Measurements from ENCODE around the gene MED13L. TPM values are rescaled to one million over a fixed set of nuclear protein-coding genes. Genes with fewer than 3 reads are reported as not detected.
A peak's percentile ranks its signal among the peaks of the same experiment; 100 is the strongest.

Gene MED13L
- total RNA-seq, 1 experiment from 2014 or later, result 69.5 TPM

- Histone ChIP-seq H3K4me1 (replicated peaks) (peaks cover 9% of the 10 kb centered on the region), H3K9me3 (replicated peaks) (no peaks in the 10 kb centered on the region), H3K27ac (no peak overlapping the region), H3K36me3 (no peaks in the 10 kb centered on the region), H3K27me3 (replicated peaks) (no peaks in the 10 kb centered on the region), H3K4me3 (no peak overlapping the region)
- no peak for DNase-seq (ENCODE audit: low read depth in 1 of 2, low spot score in 2 of 2)
Measured at GRCh38 chr12:116058574-116058973, 218.9 kb downstream of the MED13L start.

GRCh38 chr12:116057356-116057755, 220.1 kb downstream of the MED13L start:
- no peak overlapping the region for H3K4me3 ChIP-seq
- H3K36me3 ChIP-seq, result no peaks in the 10 kb centered on the region
- no peak for DNase-seq (ENCODE audit: low read depth in 1 of 2, low spot score in 2 of 2)
- no peak overlapping the region for H3K27ac ChIP-seq
- H3K9me3 ChIP-seq (replicated peaks), result no peaks in the 10 kb centered on the region
- H3K27me3 ChIP-seq (replicated peaks), result no peaks in the 10 kb centered on the region
- peaks cover 12% of the 10 kb centered on the region for H3K4me1 ChIP-seq (replicated peaks)

DNA sequence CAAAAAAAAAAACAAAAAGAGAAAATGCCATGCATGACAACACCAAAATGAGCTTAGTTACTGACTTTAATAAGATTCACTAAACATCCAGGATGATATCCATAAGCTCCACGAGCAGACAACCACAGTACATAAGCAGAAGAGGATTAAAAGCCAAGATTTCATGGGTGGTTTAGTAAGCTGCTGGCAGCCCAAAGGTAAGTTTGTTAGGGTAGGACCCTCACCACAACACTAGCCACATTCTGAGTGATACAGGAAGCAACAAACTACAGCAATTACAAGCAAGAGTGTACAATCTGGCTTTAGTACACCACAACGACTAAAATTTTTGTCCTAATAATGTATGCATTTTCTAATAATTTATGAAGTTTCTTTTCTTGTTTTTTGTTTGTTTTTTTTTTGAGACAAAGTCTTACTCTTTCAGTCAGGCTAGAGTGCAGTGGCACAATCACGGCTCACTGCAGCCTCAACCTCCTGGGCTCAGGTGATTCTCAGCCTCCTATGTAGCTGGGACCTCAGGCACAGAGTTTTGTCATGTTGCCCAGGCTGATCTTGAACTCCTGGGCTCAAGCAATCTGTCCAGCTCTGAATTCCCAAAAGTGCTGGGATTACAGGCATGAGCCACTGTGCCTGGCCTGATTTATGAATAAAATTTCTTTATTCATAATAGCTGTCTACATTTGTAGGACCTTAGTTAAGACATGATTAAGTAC, 221.4 kb downstream of the MED13L start:
- no peak for DNase-seq (ENCODE audit: low read depth in 1 of 2, low spot score in 2 of 2)
- peaks cover 12% of the 10 kb centered on the region for H3K4me1 ChIP-seq (replicated peaks)
- H3K27ac ChIP-seq, result no peak overlapping the region
- H3K27me3 ChIP-seq (replicated peaks), result no peaks in the 10 kb centered on the region
- H3K4me3 ChIP-seq, result no peak overlapping the region
- no peaks in the 10 kb centered on the region for H3K36me3 ChIP-seq
- H3K9me3 ChIP-seq (replicated peaks), result no peaks in the 10 kb centered on the region

DNA sequence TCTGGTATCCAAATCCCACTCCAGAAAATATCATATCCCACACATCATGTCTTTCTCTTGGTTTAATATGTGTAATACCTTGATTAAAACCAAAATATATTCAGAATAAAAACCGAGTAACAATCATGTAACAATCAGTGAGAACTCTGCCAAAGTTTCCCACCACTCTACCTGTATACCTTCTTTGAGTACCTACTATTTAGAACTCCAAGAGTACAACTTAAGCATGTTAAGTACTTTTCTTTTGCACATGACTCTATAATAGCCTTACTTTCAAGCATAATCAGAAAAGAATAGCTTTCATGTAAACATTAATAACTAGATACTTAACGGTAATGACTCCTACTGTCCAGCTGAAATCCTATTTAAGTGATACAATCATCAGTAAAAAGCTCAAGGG, 223.2 kb downstream of the MED13L start:
- Histone ChIP-seq H3K27ac (no peak overlapping the region), H3K36me3 (no peaks in the 10 kb centered on the region)

DNA sequence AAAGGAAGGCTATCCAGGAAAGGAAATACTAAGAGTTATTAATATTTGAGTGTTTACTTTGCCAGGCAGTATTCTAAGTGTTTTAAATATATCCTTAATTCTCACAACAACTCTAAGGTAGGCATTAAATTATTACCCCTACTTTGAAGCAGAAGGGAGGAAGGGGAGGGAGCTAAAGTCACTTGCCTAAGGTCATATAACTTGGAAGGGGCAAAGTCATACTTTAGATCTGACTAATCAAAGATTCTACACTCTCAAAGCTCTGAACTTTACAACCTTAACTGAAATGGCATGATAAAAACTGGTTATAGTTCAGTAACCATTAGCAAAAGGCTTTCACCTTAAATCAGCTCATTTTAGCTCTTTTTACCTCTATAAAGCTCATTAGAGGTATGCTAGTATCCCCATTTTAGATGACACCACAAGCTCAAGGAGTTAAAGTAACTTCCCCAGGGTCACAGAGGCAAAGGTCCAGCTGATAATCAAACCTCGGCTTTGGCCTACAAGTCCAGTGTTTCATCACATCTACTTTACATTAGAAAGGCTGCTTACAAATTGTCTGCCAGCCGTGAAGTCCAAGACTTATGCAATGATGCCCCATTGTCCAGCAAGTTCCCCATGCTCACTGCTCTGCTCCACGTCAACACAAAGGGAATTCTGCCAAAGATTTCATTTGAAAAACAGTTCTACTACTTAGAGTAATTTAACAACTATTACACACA, 223.9 kb downstream of the MED13L start:
- Histone ChIP-seq H3K27me3 (replicated peaks) (no peaks in the 10 kb centered on the region), H3K4me3 (no peak overlapping the region), H3K4me1 (replicated peaks) (peaks cover 14% of the 10 kb centered on the region), H3K36me3 (no peaks in the 10 kb centered on the region), H3K9me3 (replicated peaks) (no peaks in the 10 kb centered on the region), H3K27ac (no peak overlapping the region)
- no peak for DNase-seq (ENCODE audit: low read depth in 1 of 2, low spot score in 2 of 2)

More for the DNA sequence above, 223.2 kb downstream of the MED13L start:
- no peak overlapping the region for H3K4me3 ChIP-seq
- H3K27me3 ChIP-seq (replicated peaks), result no peaks in the 10 kb centered on the region
- H3K9me3 ChIP-seq (replicated peaks), result no peaks in the 10 kb centered on the region
- no peak for DNase-seq (ENCODE audit: low read depth in 1 of 2, low spot score in 2 of 2)
- peaks cover 9% of the 10 kb centered on the region for H3K4me1 ChIP-seq (replicated peaks)

DNA sequence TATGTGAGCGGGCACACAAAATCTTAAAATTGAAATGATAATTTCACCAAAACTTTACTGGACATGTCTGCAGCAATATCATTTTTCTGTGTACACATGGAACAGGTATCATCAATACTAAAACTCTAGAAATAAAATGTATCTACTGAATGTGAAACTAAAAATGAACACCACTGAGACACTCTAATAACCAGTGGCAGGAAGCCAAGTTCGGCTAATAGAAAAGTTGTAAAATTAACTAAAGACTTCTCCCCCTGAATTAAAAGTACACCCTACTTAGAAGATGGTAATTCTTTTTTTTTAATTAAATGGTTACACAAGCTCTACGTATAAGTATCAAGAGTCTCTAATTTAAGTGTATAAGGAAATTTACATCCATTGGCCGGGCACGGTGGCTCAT, 227.2 kb downstream of the MED13L start:
- H3K27me3 ChIP-seq (replicated peaks), result no peaks in the 10 kb centered on the region
- no peak overlapping the region for H3K27ac ChIP-seq
- peaks cover 14% of the 10 kb centered on the region for H3K4me1 ChIP-seq (replicated peaks)
- H3K4me3 ChIP-seq, result no peak overlapping the region
- DNase-seq (ENCODE audit: low read depth in 1 of 2, low spot score in 2 of 2), result no peak
- H3K36me3 ChIP-seq, result no peaks in the 10 kb centered on the region
- no peaks in the 10 kb centered on the region for H3K9me3 ChIP-seq (replicated peaks)

- peaks cover 11% of the 10 kb centered on the region for H3K4me1 ChIP-seq (replicated peaks)
- no peak overlapping the region for H3K4me3 ChIP-seq
- DNase-seq (ENCODE audit: low read depth in 1 of 2, low spot score in 2 of 2), result no peak
- no peaks in the 10 kb centered on the region for H3K27me3 ChIP-seq (replicated peaks)
- H3K36me3 ChIP-seq, result no peaks in the 10 kb centered on the region
- H3K9me3 ChIP-seq (replicated peaks), result no peaks in the 10 kb centered on the region
- no peak overlapping the region for H3K27ac ChIP-seq
Measured at GRCh38 chr12:116048879-116049278, 228.6 kb downstream of the MED13L start.

DNA sequence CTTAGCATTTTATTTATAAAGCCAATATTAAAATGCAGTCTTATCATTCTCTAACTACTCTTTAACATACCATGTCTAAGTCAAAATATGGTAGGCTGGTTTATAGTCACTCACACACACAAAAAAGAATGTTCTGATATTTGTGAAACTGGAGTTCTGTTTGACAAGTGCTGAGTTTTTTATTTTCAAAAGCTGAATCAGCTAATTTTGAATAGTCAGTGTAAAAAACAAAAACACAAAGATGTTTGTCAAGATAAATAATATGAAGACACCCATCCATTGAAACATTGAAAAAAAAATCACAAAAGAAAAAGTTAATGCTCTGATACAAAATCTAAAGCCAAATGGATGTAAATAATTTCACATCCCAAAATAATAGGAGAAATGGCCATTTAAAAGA, 231.5 kb downstream of the MED13L start:
- H3K4me1 ChIP-seq (replicated peaks), result 0 out of 2 replicates have a peak, but pooled peaks cover 5% of the 10 kb centered on the region
- H3K27ac ChIP-seq, result no peak overlapping the region
- no peaks in the 10 kb centered on the region; the same call in 1 of the 2 replicates for H3K36me3 ChIP-seq
- no peaks in the 10 kb centered on the region for H3K27me3 ChIP-seq (replicated peaks)
- no peak for DNase-seq (ENCODE audit: low read depth in 1 of 2, low spot score in 2 of 2)
- no peak overlapping the region for H3K4me3 ChIP-seq
- no peaks in the 10 kb centered on the region for H3K9me3 ChIP-seq (replicated peaks)

- Histone ChIP-seq H3K9me3 (replicated peaks) (no peaks in the 10 kb centered on the region), H3K4me1 (replicated peaks) (0 out of 2 replicates have a peak, but pooled peaks cover 8% of the 10 kb centered on the region), H3K27me3 (replicated peaks) (no peaks in the 10 kb centered on the region), H3K36me3 (no peaks in the 10 kb centered on the region; the same call in 1 of the 2 replicates), H3K4me3 (no peak overlapping the region), H3K27ac (no peak overlapping the region)
- no peak for DNase-seq (ENCODE audit: low read depth in 1 of 2, low spot score in 2 of 2)
Measured at GRCh38 chr12:116045150-116045549, 232.3 kb downstream of the MED13L start.

GRCh38 chr12:116043659-116044535, 233.6 kb downstream of the MED13L start:
- Histone ChIP-seq H3K36me3 (no peaks in the 10 kb centered on the region; the same call in 1 of the 2 replicates), H3K9me3 (replicated peaks) (no peaks in the 10 kb centered on the region), H3K27me3 (replicated peaks) (no peaks in the 10 kb centered on the region), H3K27ac (no peak overlapping the region), H3K4me1 (replicated peaks) (peaks cover 11% of the 10 kb centered on the region; the same call in 1 of the 2 replicates), H3K4me3 (no peak overlapping the region)
- DNase-seq (ENCODE audit: low read depth in 1 of 2, low spot score in 2 of 2), result no peak

GRCh38 chr12:116040402-116040801, 237.1 kb downstream of the MED13L start:
- H3K4me3 ChIP-seq, result no peak overlapping the region
- no peaks in the 10 kb centered on the region for H3K27me3 ChIP-seq (replicated peaks)
- peaks cover 28% of the 10 kb centered on the region for H3K4me1 ChIP-seq (replicated peaks)
- H3K9me3 ChIP-seq (replicated peaks), result no peaks in the 10 kb centered on the region
- DNase-seq (ENCODE audit: low read depth in 1 of 2, low spot score in 2 of 2), result no peak
- H3K27ac ChIP-seq, result no peak overlapping the region
- H3K36me3 ChIP-seq, result no peaks in the 10 kb centered on the region; the same call in 1 of the 2 replicates

DNA sequence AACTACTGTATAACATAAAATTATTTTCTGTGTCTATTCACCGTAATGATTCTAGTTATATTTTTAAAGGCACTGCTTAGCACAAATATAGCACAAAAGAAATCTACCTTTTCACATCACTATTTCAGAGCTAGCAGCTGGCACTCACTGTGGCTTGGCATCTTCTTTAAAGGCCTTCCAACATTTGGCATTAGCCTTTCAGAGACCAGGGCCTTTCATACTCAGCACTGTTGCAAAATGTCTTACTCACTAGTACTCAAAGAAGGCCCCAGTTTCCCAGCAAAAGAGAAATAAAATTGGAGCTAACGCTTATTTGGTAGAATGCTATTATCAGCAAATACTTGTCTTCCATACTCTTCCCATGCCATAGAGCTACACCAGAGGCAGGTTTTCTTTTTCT, 238.4 kb downstream of the MED13L start:
- Histone ChIP-seq H3K36me3 (no peaks in the 10 kb centered on the region; the same call in 1 of the 2 replicates), H3K27ac (no peak overlapping the region), H3K4me1 (replicated peaks) (peaks cover 28% of the 10 kb centered on the region), H3K27me3 (replicated peaks) (no peaks in the 10 kb centered on the region), H3K4me3 (no peak overlapping the region), H3K9me3 (replicated peaks) (no peaks in the 10 kb centered on the region)
- no peak for DNase-seq (ENCODE audit: low read depth in 1 of 2, low spot score in 2 of 2)

- DNase-seq (ENCODE audit: low read depth in 1 of 2, low spot score in 2 of 2), result peak in 1 of 2 experiments; percentile 70
- H3K36me3 ChIP-seq, result no peaks in the 10 kb centered on the region; the same call in 1 of the 2 replicates
- no peaks in the 10 kb centered on the region for H3K27me3 ChIP-seq (replicated peaks)
- no peaks in the 10 kb centered on the region for H3K9me3 ChIP-seq (replicated peaks)
- H3K27ac ChIP-seq, result peak overlapping the region; percentile 41
- H3K4me1 ChIP-seq (replicated peaks), result peaks cover 28% of the 10 kb centered on the region
- no peak overlapping the region for H3K4me3 ChIP-seq
Measured at GRCh38 chr12:116037941-116038837, 239.3 kb downstream of the MED13L start.

All from SJSA1 (cell line).